OCI-LY1 (cell line): ENCODE results near the gene SYNPO2.

Experiments
- H2AFZ ChIP-seq: fragments of 200-600 bp; sonication (generic), shearing (Covaris generic); 2 replicates; pipeline ENCODE4 v1.6.0; 2014; ENCODE audit warnings: antibody characterized with exemption, mild to moderate bottlenecking, low read length
- H3F3A ChIP-seq: fragments of 200-600 bp; sonication (generic), shearing (Covaris generic); 2 replicates; pipeline ENCODE4 v1.6.0; 2014; ENCODE audit warnings: mild to moderate bottlenecking, antibody characterized with exemption, low read length, moderate library complexity; ENCODE audit not compliant: insufficient read depth
- H3K27ac ChIP-seq: fragments of 200-600 bp; sonication (generic); 2 replicates; pipeline ENCODE4 v1.5.1; 2014; ENCODE audit warnings: low read length, mixed run types, mild to moderate bottlenecking, low read depth; ENCODE audit not compliant: poor library complexity, severe bottlenecking
- H3K27me3 ChIP-seq: fragments of 200-600 bp; sonication (generic); 2 replicates; pipeline ENCODE4 v1.6.0; 2014; ENCODE audit warnings: antibody characterized with exemption, mild to moderate bottlenecking, low read length, moderate library complexity; ENCODE audit not compliant: insufficient read depth
- H3K36me3 ChIP-seq: fragments of 200-600 bp; sonication (generic); 2 replicates; pipeline ENCODE4 v1.6.1; 2014; ENCODE audit warnings: mild to moderate bottlenecking, antibody characterized with exemption, low read length, moderate library complexity, mixed read lengths; ENCODE audit not compliant: insufficient read depth
- H3K4me1 ChIP-seq: fragments of 200-600 bp; sonication (generic); 2 replicates; pipeline ENCODE4 v1.5.1; 2014; ENCODE audit warnings: mild to moderate bottlenecking, low read length, moderate library complexity; ENCODE audit not compliant: insufficient read depth, severe bottlenecking
- H3K4me2 ChIP-seq: fragments of 200-600 bp; sonication (generic), shearing (Covaris generic); 2 replicates; pipeline ENCODE4 v1.6.1; 2014; ENCODE audit warnings: low read length
- H3K4me3 ChIP-seq: fragments of 200-600 bp; sonication (generic); 2 replicates; pipeline ENCODE4 v1.5.1; 2014; ENCODE audit warnings: low read length, low read depth, mild to moderate bottlenecking, mixed read lengths; ENCODE audit not compliant: poor library complexity, severe bottlenecking
- H3K79me2 ChIP-seq: fragments of 200-600 bp; shearing (Covaris generic); 2 replicates; pipeline ENCODE4 v1.6.1; 2016; ENCODE audit warnings: mixed run types, low read length, mixed read lengths; ENCODE audit not compliant: insufficient read depth
- H3K9ac ChIP-seq: fragments of 200-600 bp; sonication (generic), shearing (Covaris generic); 2 replicates; pipeline ENCODE4 v1.6.1; 2014; ENCODE audit warnings: mild to moderate bottlenecking, low read length, mixed read lengths
- H3K9me2 ChIP-seq: fragments of 200-600 bp; sonication (generic), shearing (Covaris generic); 2 replicates; pipeline ENCODE4 v1.6.1; 2014; ENCODE audit warnings: low read depth, mild to moderate bottlenecking, low read length, mixed read lengths
- H3K9me3 ChIP-seq: fragments of 200-600 bp; shearing (Covaris generic); 2 replicates; pipeline ENCODE4 v1.6.1; 2014; ENCODE audit warnings: low read length, mixed read lengths
- H4K20me1 ChIP-seq: fragments of 200-600 bp; sonication (generic), shearing (Covaris generic); 2 replicates; pipeline ENCODE4 v1.6.0; 2016; ENCODE audit warnings: mild to moderate bottlenecking, low read length; ENCODE audit not compliant: insufficient read depth
- CTCF ChIP-seq: fragments of 200-600 bp; sonication (generic), shearing (Covaris generic); IDR thresholded peaks from 2 replicates; pipeline ENCODE4 v1.5.1; 2017; ENCODE audit warnings: mild to moderate bottlenecking, antibody characterized with exemption, low read length, moderate library complexity, mixed read lengths
- EZH2 ChIP-seq: fragments of 200-600 bp; sonication (generic), shearing (Covaris generic); IDR thresholded peaks from 2 replicates; pipeline ENCODE4 v1.8.0; 2017; ENCODE audit warnings: borderline replicate concordance, mixed run types, mild to moderate bottlenecking, antibody characterized with exemption, low read length, moderate library complexity, mixed read lengths

Gene SYNPO2

GRCh38 chr4:118991686-118992085 is 103.0 kb downstream of the SYNPO2 start:
- no peaks in the 10 kb centered on the region for H3K9me2 ChIP-seq
- H3K36me3 ChIP-seq: no peaks in the 10 kb centered on the region
- H3K4me1 ChIP-seq: no peaks in the 10 kb centered on the region
- H3F3A ChIP-seq: no peaks in the 10 kb centered on the region
- no peak overlapping the region for H2AFZ ChIP-seq
- no peaks in the 10 kb centered on the region for H3K27me3 ChIP-seq
- H3K27ac ChIP-seq: no peak overlapping the region
- H3K79me2 ChIP-seq: no peaks in the 10 kb centered on the region
- no peak for TF ChIP-seq CTCF
- no peak for TF ChIP-seq EZH2
- no peaks in the 10 kb centered on the region for H4K20me1 ChIP-seq
- no peak overlapping the region for H3K4me3 ChIP-seq
- no peak overlapping the region for H3K4me2 ChIP-seq
- no peak overlapping the region for H3K9ac ChIP-seq
- no peaks in the 10 kb centered on the region for H3K9me3 ChIP-seq

- no peak for TF ChIP-seq EZH2
- no peak for TF ChIP-seq CTCF
- no peaks in the 10 kb centered on the region for H4K20me1 ChIP-seq
- H3K36me3 ChIP-seq: no peaks in the 10 kb centered on the region
- no peaks in the 10 kb centered on the region for H3F3A ChIP-seq
- no peak overlapping the region for H3K9ac ChIP-seq
- H3K4me3 ChIP-seq: no peak overlapping the region
- H3K4me1 ChIP-seq: no peaks in the 10 kb centered on the region
- no peaks in the 10 kb centered on the region for H3K9me3 ChIP-seq
- no peak overlapping the region for H3K27ac ChIP-seq
- no peaks in the 10 kb centered on the region for H3K27me3 ChIP-seq
- H2AFZ ChIP-seq: no peak overlapping the region
- no peak overlapping the region for H3K4me2 ChIP-seq
- H3K9me2 ChIP-seq: no peaks in the 10 kb centered on the region
- H3K79me2 ChIP-seq: no peaks in the 10 kb centered on the region
These were observed 103.5 kb downstream of the SYNPO2 start for GRCh38 chr4:118992149-118992548.

GRCh38 chr4:118993333-118993732 is 104.7 kb downstream of the SYNPO2 start:
- Histone ChIP-seq H3K9me3 (no peaks in the 10 kb centered on the region), H2AFZ (no peak overlapping the region), H4K20me1 (no peaks in the 10 kb centered on the region), H3K79me2 (no peaks in the 10 kb centered on the region), H3K4me2 (no peak overlapping the region), H3K4me3 (no peak overlapping the region), H3K27ac (no peak overlapping the region), H3K9ac (no peak overlapping the region), H3K27me3 (no peaks in the 10 kb centered on the region), H3K9me2 (no peaks in the 10 kb centered on the region), H3K36me3 (no peaks in the 10 kb centered on the region), H3F3A (no peaks in the 10 kb centered on the region), H3K4me1 (no peaks in the 10 kb centered on the region)
- no peak for TF ChIP-seq CTCF
- no peak for TF ChIP-seq EZH2
